Measurements from ENCODE around the gene UQCC2. TPM values are rescaled to one million over a fixed set of nuclear protein-coding genes. Genes with fewer than 3 reads are reported as not detected.

UQCC2 gene
- total RNA-seq, 2 experiments from 2014 or later, result 64.9 to 85.3 TPM

- no TSS peak for BruUV-seq (replicated peaks)
- Histone ChIP-seq H3K27ac (ENCODE audit: low read depth, low read length, poor library complexity, severe bottlenecking) (no peak overlapping the region), H3K9me2 (ENCODE audit: insufficient read depth, low read length) (no peaks in the 10 kb centered on the region), H3K36me3 (ENCODE audit: insufficient read depth, low read length) (no peaks in the 10 kb centered on the region), H3K4me2 (ENCODE audit: low read length) (no peak overlapping the region), H4K20me1 (ENCODE audit: insufficient read depth, low read length) (no peaks in the 10 kb centered on the region), H3K4me3 (ENCODE audit: low read depth, low read length, poor library complexity, severe bottlenecking) (no peak overlapping the region), H3K4me1 (ENCODE audit: insufficient read depth, low read length, poor library complexity, severe bottlenecking) (no peaks in the 10 kb centered on the region), H2AFZ (ENCODE audit: low read length) (no peak overlapping the region), H3K79me2 (ENCODE audit: insufficient read depth, low read depth, low read length) (no peaks in the 10 kb centered on the region), H3K9me3 (ENCODE audit: low read length) (no peaks in the 10 kb centered on the region)
- intact Hi-C loops (cut with micrococcal nuclease; ENCODE audit: unreplicated experiment), result loop anchor here (1.0 to 10.0 kb wide), 2 partner anchors 18 to 411 kb away; no protein-coding TSS in a partner anchor
- CTCF ChIA-PET (ENCODE audit: unreplicated experiment), result interaction anchor here (0.6 to 0.9 kb wide), 3 partner anchors 9 to 324 kb away, joined by 3 to 4 read pairs (median 4); no protein-coding TSS in a partner anchor
- TF ChIP-seq EZH2phosphoT487 (IDR thresholded peaks at IDR 0.05; ENCODE audit: borderline replicate concordance, low read depth, low read length), result no peak
- TF ChIP-seq CTCF (conservative IDR thresholded peaks at IDR 0.05; ENCODE audit: low read length), result peak; percentile 94
- POLR2A ChIA-PET, result interaction anchor here (0.7 kb wide), 1 partner anchor 1619 kb away, joined by 3 read pairs; no protein-coding TSS in a partner anchor
- DNase-seq (ENCODE audit: low spot score), result peak; percentile 79
Observed at GRCh38 chr6:33744001-33744848, 32.7 kb upstream of the UQCC2 start.

- CTCF ChIA-PET (ENCODE audit: unreplicated experiment), result no interaction called here
- intact Hi-C loops (cut with micrococcal nuclease; ENCODE audit: unreplicated experiment), result loop anchor here (2.0 to 10.0 kb wide), 2 partner anchors 70 to 412 kb away; no protein-coding TSS in a partner anchor
- Histone ChIP-seq H3K9me2 (ENCODE audit: insufficient read depth, low read length) (no peaks in the 10 kb centered on the region), H3K4me3 (ENCODE audit: low read depth, low read length, poor library complexity, severe bottlenecking) (no peak overlapping the region), H2AFZ (ENCODE audit: low read length) (no peak overlapping the region), H3K9me3 (ENCODE audit: low read length) (no peaks in the 10 kb centered on the region), H4K20me1 (ENCODE audit: insufficient read depth, low read length) (no peaks in the 10 kb centered on the region), H3K36me3 (ENCODE audit: insufficient read depth, low read length) (no peaks in the 10 kb centered on the region), H3K4me1 (ENCODE audit: insufficient read depth, low read length, poor library complexity, severe bottlenecking) (no peaks in the 10 kb centered on the region), H3K27ac (ENCODE audit: low read depth, low read length, poor library complexity, severe bottlenecking) (no peak overlapping the region), H3K79me2 (ENCODE audit: insufficient read depth, low read depth, low read length) (no peaks in the 10 kb centered on the region), H3K4me2 (ENCODE audit: low read length) (no peak overlapping the region)
- BruUV-seq (replicated peaks), result no TSS peak
- TF ChIP-seq EZH2phosphoT487 (IDR thresholded peaks at IDR 0.05; ENCODE audit: borderline replicate concordance, low read depth, low read length) (no peak), CTCF (conservative IDR thresholded peaks at IDR 0.05; ENCODE audit: low read length) (no peak)
- DNase-seq (ENCODE audit: low spot score), result no peak
- POLR2A ChIA-PET, result no interaction called here
Observed at GRCh38 chr6:33742837-33743236, 31.3 kb upstream of the UQCC2 start.

- BruUV-seq (replicated peaks), result no TSS peak
- no peak for DNase-seq (ENCODE audit: low spot score)
- Histone ChIP-seq H3K9me2 (ENCODE audit: insufficient read depth, low read length) (no peaks in the 10 kb centered on the region), H3K9me3 (ENCODE audit: low read length) (no peaks in the 10 kb centered on the region), H3K4me2 (ENCODE audit: low read length) (no peak overlapping the region), H3K4me3 (ENCODE audit: low read depth, low read length, poor library complexity, severe bottlenecking) (no peak overlapping the region), H3K4me1 (ENCODE audit: insufficient read depth, low read length, poor library complexity, severe bottlenecking) (no peaks in the 10 kb centered on the region), H3K36me3 (ENCODE audit: insufficient read depth, low read length) (no peaks in the 10 kb centered on the region), H2AFZ (ENCODE audit: low read length) (no peak overlapping the region), H3K79me2 (ENCODE audit: insufficient read depth, low read depth, low read length) (no peaks in the 10 kb centered on the region), H4K20me1 (ENCODE audit: insufficient read depth, low read length) (no peaks in the 10 kb centered on the region), H3K27ac (ENCODE audit: low read depth, low read length, poor library complexity, severe bottlenecking) (no peak overlapping the region)
- TF ChIP-seq EZH2phosphoT487 (IDR thresholded peaks at IDR 0.05; ENCODE audit: borderline replicate concordance, low read depth, low read length), result no peak
- no peak for TF ChIP-seq CTCF (conservative IDR thresholded peaks at IDR 0.05; ENCODE audit: low read length)
- intact Hi-C loops (cut with micrococcal nuclease; ENCODE audit: unreplicated experiment), result loop anchor here (2.0 to 10.0 kb wide), 2 partner anchors 71 to 413 kb away; no protein-coding TSS in a partner anchor
- POLR2A ChIA-PET, result no interaction called here
- CTCF ChIA-PET (ENCODE audit: unreplicated experiment), result interaction anchor here (0.6 kb wide), 1 partner anchor 31 kb away, joined by 3 read pairs; the partner anchor contains the start of gene UQCC2
Observed at GRCh38 chr6:33742092-33742491, 30.6 kb upstream of the UQCC2 start.
